ENCODE results near the gene ZBTB46. TPM values are rescaled to one million over a fixed set of nuclear protein-coding genes. Genes with fewer than 3 reads are reported as not detected.
A peak's percentile ranks its signal among the peaks of the same experiment; 100 is the strongest.

ZBTB46 gene
- total and polyA plus RNA-seq, 4 donors, result 0.50 to 22.7 (median 9.7) TPM

DNA sequence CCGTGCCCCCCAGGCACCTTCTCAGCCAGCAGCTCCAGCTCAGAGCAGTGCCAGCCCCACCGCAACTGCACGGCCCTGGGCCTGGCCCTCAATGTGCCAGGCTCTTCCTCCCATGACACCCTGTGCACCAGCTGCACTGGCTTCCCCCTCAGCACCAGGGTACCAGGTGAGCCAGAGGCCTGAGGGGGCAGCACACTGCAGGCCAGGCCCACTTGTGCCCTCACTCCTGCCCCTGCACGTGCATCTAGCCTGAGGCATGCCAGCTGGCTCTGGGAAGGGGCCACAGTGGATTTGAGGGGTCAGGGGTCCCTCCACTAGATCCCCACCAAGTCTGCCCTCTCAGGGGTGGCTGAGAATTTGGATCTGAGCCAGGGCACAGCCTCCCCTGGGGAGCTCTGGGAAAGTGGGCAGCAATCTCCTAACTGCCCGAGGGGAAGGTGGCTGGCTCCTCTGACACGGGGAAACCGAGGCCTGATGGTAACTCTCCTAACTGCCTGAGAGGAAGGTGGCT lies 133.7 kb downstream of the ZBTB46 start:
- H3K4me1 ChIP-seq (ENCODE audit: control insufficient read depth in 1 of 2, insufficient read depth in 2 of 2, low read length in 2 of 2), result no peaks in the 10 kb centered on the region
- no peak overlapping the region for H3K27ac ChIP-seq (ENCODE audit: low read depth in 1 of 2, low read length in 2 of 2)
- DNase-seq (peak; percentile 49 to 70), ATAC-seq (ENCODE audit: low FRiP score) (peak; percentile 3)
- no peak overlapping the region for H3K4me3 ChIP-seq (ENCODE audit: low read length in 2 of 2)
- no peaks in the 10 kb centered on the region for H3K27me3 ChIP-seq (ENCODE audit: control insufficient read depth in 1 of 2, insufficient read depth in 2 of 2, low read length in 1 of 2)
- no peaks in the 10 kb centered on the region for H3K9me3 ChIP-seq (ENCODE audit: control insufficient read depth, low read length)
- intact Hi-C loops (cut with DNase I), result no loop called here
- H3K36me3 ChIP-seq (ENCODE audit: control insufficient read depth in 1 of 2, insufficient read depth in 2 of 2, low read length in 1 of 2), result no peaks in the 10 kb centered on the region
- 37 to 41% methylated on average over 7 of the region's 7 CpGs for WGBS, 2 donors

GRCh38 chr20:63696628-63697356 lies 134.3 kb downstream of the ZBTB46 start, which contains the start of gene TNFRSF6B:
Gene TNFRSF6B, plus strand, starts transcription at chr20:63696652. Its CDS starts 116 bp downstream, at chr20:63696768.
- Histone ChIP-seq H3K9me3 (ENCODE audit: control insufficient read depth, low read length) (no peaks in the 10 kb centered on the region), H3K27me3 (ENCODE audit: control insufficient read depth in 1 of 2, insufficient read depth in 2 of 2, low read length in 1 of 2) (no peaks in the 10 kb centered on the region), H3K36me3 (ENCODE audit: control insufficient read depth in 1 of 2, insufficient read depth in 2 of 2, low read length in 1 of 2) (no peaks in the 10 kb centered on the region), H3K4me1 (ENCODE audit: control insufficient read depth in 1 of 2, insufficient read depth in 2 of 2, low read length in 2 of 2) (no peaks in the 10 kb centered on the region), H3K4me3 (ENCODE audit: low read length in 2 of 2) (no peak within 1 kb of the TSS), H3K27ac (ENCODE audit: low read depth in 1 of 2, low read length in 2 of 2) (no peak within 1 kb of the TSS)
- 12 to 17% methylated on average over 51 to 52 of the region's 52 CpGs for WGBS, 2 donors
- peak; percentile 55 to 76 for DNase-seq
- ATAC-seq (ENCODE audit: low FRiP score), result no peak
- intact Hi-C loops (cut with DNase I), result no loop called here

- Histone ChIP-seq H3K4me3 (ENCODE audit: low read length in 2 of 2) (no peak overlapping the region), H3K36me3 (ENCODE audit: control insufficient read depth in 1 of 2, insufficient read depth in 2 of 2, low read length in 1 of 2) (no peaks in the 10 kb centered on the region), H3K9me3 (ENCODE audit: control insufficient read depth, low read length) (no peaks in the 10 kb centered on the region), H3K27ac (ENCODE audit: low read depth in 1 of 2, low read length in 2 of 2) (no peak overlapping the region), H3K4me1 (ENCODE audit: control insufficient read depth in 1 of 2, insufficient read depth in 2 of 2, low read length in 2 of 2) (no peaks in the 10 kb centered on the region), H3K27me3 (ENCODE audit: control insufficient read depth in 1 of 2, insufficient read depth in 2 of 2, low read length in 1 of 2) (no peaks in the 10 kb centered on the region)
- DNase-seq (peak; percentile 63 to 75), ATAC-seq (ENCODE audit: low FRiP score) (no peak)
- intact Hi-C loops (cut with DNase I), result no loop called here
- WGBS, 2 donors, result 32 to 34% methylated on average over 6 of the region's 6 CpGs
Observed at GRCh38 chr20:63696306-63696627, 134.8 kb downstream of the ZBTB46 start.

DNA sequence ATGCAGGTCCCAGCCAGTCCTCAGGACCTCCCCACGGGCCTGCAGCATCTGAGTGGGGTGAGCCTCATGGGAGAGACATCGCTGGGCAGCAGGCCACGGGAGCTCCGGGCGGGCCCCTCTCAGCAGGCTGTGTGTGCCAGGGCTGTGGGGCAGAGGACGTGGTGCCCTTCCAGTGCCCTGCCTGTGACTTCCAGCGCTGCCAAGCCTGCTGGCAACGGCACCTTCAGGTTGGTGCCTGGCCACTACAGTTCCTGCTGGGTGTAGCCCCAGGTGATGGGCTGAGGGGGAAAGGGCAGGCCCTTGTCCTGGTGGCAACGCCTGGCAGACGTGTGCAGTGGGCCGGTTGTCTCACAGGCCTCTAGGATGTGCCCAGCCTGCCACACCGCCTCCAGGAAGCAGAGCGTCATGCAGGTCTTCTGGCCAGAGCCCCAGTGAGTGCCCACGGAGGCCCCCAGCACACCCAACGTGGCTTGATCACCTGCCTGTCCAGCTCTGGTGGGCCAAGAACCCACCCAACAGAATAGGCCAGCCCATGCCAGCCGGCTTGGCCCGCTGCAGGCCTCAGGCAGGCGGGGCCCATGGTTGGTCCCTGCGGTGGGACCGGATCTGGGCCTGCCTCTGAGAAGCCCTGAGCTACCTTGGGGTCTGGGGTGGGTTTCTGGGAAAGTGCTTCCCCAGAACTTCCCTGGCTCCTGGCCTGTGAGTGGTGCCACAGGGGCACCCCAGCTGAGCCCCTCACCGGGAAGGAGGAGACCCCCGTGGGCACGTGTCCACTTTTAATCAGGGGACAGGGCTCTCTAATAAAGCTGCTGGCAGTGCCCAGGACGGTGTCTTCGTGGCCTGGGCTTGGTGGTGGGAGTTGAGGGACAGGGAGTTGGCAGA lies 135.4 kb downstream of the ZBTB46 start:
- Histone ChIP-seq H3K4me3 (ENCODE audit: low read length in 2 of 2) (no peak overlapping the region), H3K9me3 (ENCODE audit: control insufficient read depth, low read length) (no peaks in the 10 kb centered on the region), H3K36me3 (ENCODE audit: control insufficient read depth in 1 of 2, insufficient read depth in 2 of 2, low read length in 1 of 2) (no peaks in the 10 kb centered on the region), H3K27me3 (ENCODE audit: control insufficient read depth in 1 of 2, insufficient read depth in 2 of 2, low read length in 1 of 2) (no peaks in the 10 kb centered on the region), H3K4me1 (ENCODE audit: control insufficient read depth in 1 of 2, insufficient read depth in 2 of 2, low read length in 2 of 2) (no peaks in the 10 kb centered on the region), H3K27ac (ENCODE audit: low read depth in 1 of 2, low read length in 2 of 2) (no peak overlapping the region)
- ATAC-seq (ENCODE audit: low FRiP score) (no peak), DNase-seq (peak in 1 of 2 donors; percentile 45)
- intact Hi-C loops (cut with DNase I), result no loop called here
- WGBS, 2 donors, result 71 to 72% methylated on average over 25 of the region's 25 CpGs

- Histone ChIP-seq H3K4me3 (ENCODE audit: low read length in 2 of 2) (no peak overlapping the region), H3K27ac (ENCODE audit: low read depth in 1 of 2, low read length in 2 of 2) (no peak overlapping the region), H3K27me3 (ENCODE audit: control insufficient read depth in 1 of 2, insufficient read depth in 2 of 2, low read length in 1 of 2) (no peaks in the 10 kb centered on the region), H3K36me3 (ENCODE audit: control insufficient read depth in 1 of 2, insufficient read depth in 2 of 2, low read length in 1 of 2) (no peaks in the 10 kb centered on the region), H3K9me3 (ENCODE audit: control insufficient read depth, low read length) (no peaks in the 10 kb centered on the region), H3K4me1 (ENCODE audit: control insufficient read depth in 1 of 2, insufficient read depth in 2 of 2, low read length in 2 of 2) (no peaks in the 10 kb centered on the region)
- no peak for ATAC-seq (ENCODE audit: low FRiP score)
- WGBS, 2 donors, result 91% methylated on average over 37 of the region's 37 CpGs
- intact Hi-C loops (cut with DNase I), result no loop called here
- DNase-seq, result peak; percentile 48 to 73
Observed at GRCh38 chr20:63694584-63695423, 136.3 kb downstream of the ZBTB46 start.

GRCh38 chr20:63693733-63694583 lies 137.1 kb downstream of the ZBTB46 start:
- H3K4me1 ChIP-seq (ENCODE audit: control insufficient read depth in 1 of 2, insufficient read depth in 2 of 2, low read length in 2 of 2), result no peaks in the 10 kb centered on the region
- H3K27me3 ChIP-seq (ENCODE audit: control insufficient read depth in 1 of 2, insufficient read depth in 2 of 2, low read length in 1 of 2), result no peaks in the 10 kb centered on the region
- 94% methylated on average over 21 of the region's 21 CpGs for WGBS, 2 donors
- no peak overlapping the region for H3K4me3 ChIP-seq (ENCODE audit: low read length in 2 of 2)
- no peak for ATAC-seq (ENCODE audit: low FRiP score)
- peak; percentile 52 to 77 for DNase-seq
- intact Hi-C loops (cut with DNase I), result no loop called here
- H3K36me3 ChIP-seq (ENCODE audit: control insufficient read depth in 1 of 2, insufficient read depth in 2 of 2, low read length in 1 of 2), result no peaks in the 10 kb centered on the region
- H3K27ac ChIP-seq (ENCODE audit: low read depth in 1 of 2, low read length in 2 of 2), result no peak overlapping the region
- no peaks in the 10 kb centered on the region for H3K9me3 ChIP-seq (ENCODE audit: control insufficient read depth, low read length)

Data from aorta (tissue), 5 donors.